ENCODE data around the gene CLTB.
"Not testable (repeated sequence)": the region's sequence is repeated elsewhere in the genome, so short reads cannot be mapped to it uniquely, and the experiment has no call there.

The CLTB gene, protein sequence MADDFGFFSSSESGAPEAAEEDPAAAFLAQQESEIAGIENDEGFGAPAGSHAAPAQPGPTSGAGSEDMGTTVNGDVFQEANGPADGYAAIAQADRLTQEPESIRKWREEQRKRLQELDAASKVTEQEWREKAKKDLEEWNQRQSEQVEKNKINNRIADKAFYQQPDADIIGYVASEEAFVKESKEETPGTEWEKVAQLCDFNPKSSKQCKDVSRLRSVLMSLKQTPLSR

DNA sequence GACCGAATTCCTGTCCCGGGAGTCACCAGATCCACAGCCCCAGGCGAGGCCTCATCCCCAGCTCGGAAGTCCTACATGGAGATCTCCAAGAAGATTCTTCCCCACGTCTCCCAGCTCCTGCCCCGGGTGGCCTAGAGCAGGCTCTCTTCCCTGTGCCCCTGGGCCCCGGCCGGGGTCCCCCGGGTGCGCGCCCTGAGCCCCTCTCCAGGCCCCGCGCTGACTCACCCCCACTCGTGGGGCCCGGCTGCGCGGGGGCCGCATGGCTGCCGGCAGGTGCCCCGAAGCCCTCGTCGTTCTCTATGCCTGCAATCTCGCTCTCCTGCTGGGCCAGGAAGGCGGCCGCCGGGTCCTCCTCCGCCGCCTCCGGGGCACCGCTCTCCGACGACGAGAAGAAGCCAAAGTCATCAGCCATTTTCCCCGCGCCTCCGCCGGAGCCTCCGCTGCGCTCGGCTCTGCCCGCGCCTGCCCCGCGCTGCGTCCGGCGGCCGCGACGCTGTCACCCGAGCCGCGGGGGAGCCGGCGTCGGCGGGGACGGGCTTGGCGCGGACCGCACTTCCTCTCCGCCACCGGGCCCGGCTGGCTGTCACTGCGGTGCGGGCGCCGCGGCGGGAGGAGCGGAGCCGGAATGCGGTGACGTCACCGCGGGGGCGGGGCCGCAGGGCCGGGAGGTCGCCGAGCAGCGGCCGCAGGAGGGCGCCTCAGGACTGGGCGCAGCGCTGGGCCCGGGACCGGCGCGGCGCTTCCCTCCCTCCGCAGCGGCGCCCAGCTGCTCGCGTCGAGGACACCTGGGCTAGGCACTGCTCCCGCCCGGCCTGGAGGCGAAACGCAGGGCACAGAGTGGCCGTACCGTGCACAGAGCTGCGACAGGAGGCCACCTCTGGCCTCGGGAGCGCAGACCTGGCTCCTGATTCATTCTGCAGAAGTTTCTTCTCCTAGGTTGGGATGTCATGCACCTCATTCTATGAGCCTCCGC, at the start of gene CLTB:
Gene CLTB, minus strand, starts transcription at position 588 of the 973 bp plus-strand sequence. Its CDS starts 176 bp downstream, at position 412.
- DNase-seq (ENCODE audit: low read depth): peak; percentile 67

DNA sequence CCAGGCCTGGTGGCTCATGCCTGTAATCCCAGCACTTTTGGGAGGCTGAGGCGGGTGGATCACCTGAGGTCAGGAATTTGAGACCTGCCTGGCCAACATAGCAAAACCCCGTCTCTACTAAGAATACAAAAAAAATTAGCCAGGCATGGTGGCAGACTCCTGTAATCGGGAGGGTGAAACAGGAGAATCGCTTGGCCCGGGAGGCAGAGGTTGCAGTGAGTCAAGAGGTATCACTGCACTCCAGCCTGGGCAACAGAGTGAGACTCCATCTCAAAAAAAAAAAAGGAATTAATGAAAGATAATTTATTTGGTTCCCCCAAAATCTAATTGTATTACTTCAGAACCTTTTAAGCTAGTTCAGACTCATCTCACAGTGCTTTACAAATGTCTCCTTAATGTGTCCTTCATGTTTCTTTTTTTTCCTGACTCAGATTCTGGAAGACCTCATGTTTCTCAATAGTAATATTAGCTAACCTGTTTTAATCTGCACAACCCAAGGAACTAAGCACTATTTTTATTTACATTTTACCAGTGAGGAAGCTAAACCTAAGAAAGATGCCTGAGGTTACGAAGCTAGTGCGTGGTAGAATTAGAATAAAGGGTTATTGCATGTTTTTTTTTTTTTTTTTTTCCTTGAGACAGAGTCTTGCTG, 46.9 kb upstream of the CLTB start:
- peak; percentile 31 for DNase-seq (ENCODE audit: low read depth)

DNA sequence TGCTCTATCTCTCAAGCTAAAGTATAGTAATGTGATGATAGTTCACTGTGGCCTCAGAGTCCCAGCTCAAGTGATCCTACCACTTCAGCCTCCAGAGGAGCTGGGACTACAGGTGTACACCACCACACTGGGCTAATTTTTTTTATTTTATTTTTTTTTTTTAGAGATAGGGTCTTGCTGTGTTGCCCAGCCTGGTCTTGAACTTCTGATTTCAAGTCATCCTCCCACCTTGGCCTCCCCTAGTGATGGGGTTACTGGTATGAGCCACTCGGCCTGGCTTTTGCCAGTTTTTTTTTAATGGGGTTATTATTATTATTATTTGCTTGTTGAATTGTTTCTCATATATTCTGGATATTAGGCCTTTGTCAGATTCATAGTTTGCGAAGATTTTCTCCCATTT, 45.0 kb upstream of the CLTB start:
- DNase-seq (ENCODE audit: low read depth): no peak

DNA sequence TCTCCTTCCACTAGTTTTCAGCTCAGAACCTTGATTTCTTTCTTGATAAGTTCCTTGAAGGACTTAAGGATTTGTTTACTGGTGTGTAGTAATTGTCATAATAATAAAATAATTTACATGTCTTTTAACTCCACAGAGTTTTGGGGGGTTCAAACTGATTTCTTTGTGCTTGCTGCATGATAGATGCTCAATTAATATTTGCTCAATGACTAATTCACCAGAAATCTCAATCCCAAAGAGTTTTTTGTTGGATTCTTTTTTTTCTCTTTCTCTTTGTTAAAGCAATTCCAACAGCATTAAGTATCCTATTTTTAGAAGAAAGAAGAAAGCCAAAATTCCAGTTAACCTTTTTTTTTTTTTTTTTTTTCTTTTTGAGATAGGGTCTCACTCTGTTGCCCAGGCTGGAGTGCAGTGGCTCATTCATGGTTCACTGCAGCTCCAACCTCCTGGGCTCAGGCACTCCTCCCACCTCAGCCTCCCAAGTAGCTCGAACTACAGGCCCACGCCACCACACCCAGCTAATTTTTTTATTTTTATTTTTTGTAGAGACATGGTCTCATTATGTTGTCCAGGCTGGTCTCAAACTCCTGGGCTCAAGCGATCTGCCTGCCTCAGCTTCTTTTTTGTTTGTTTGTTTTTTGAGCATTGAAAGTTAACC, 42.7 kb upstream of the CLTB start:
- no peak for DNase-seq (ENCODE audit: low read depth)

DNA sequence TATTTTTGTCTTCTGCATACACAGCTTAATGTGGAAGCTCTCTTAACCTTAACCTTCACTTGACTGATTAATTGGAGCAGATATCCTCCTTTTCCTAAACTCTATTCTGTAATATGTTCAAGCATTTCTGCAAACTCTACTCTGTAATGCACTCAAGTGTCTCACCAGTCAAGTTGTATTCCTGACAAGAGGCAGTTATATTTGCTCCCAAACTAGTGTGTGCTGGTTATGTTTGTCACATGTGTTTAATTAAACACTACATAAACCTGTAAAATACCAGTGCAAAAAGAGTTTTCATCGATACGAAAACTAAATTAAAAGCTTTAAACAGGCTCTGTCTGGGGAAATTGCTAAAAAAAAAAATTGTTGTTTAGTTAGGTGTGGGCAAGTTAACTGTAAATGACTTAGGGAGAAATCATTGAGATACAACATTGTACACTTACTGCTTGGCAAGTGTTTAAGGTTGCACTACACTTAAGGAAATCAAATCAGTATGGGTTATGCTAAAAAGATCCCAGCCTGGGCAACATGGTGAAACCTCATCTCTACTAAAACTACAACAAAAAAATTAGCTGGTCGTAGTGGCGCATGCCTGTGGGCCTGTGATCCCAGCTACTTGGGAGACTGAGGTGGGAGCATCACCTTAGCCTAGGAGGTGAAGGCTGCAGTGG, 38.5 kb upstream of the CLTB start:
- DNase-seq (ENCODE audit: low read depth): no peak

DNA sequence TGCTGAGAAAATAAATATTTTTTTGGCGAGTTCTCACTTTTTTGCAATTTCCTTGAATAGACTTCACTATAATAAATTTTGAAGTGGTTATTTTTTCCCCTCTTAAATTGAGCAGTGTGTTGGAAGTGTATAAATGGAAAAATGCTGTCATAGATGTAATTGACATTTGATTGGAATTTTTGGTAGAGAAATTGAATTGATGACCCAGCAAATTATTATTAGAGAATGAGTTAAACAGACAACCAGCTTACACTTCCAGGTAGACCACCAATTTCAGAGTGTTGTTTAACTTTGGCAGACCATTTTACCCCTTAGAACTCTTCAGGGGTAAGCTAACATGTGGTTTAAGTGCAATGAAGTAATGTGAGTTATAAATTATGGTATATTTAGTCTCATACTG, 33.7 kb upstream of the CLTB start:
- DNase-seq (ENCODE audit: low read depth): no peak

DNA sequence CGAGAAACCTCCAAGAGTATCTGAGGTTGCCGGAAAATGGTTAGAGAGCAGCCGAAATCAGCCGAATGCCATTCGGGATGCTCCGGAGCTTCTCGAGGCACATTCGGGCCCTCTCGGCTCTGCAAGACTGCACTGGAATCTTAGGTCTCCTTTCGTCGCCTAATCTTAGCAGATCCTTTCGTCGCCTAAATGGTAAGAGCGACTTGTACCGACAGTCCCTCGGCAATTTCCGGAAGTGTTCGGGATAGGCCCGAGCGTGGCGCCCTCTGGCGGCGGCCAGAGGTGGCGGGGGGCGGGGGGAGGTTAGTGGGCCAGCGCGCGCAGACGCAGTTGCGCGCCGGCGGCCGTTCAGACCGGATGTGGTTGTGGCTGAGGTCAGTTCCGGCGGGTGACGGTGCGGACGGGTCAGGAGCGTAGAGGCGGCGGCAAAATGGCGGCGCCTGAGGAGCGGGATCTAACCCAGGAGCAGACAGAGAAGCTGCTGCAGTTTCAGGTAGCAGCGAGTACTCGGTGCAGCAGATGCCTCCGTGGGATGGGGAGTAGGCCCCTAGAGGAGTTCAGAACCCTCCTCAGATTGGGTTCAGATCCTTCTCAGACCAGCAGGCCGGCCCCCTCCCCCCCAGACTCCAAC, 31.8 kb upstream of the CLTB start, which contains the start of gene FAF2:
Gene FAF2, plus strand, starts transcription at position 408 of the 631 bp plus-strand sequence. Its CDS starts 23 bp downstream, at position 431.
- DNase-seq (ENCODE audit: low read depth): peak; percentile 98

DNA sequence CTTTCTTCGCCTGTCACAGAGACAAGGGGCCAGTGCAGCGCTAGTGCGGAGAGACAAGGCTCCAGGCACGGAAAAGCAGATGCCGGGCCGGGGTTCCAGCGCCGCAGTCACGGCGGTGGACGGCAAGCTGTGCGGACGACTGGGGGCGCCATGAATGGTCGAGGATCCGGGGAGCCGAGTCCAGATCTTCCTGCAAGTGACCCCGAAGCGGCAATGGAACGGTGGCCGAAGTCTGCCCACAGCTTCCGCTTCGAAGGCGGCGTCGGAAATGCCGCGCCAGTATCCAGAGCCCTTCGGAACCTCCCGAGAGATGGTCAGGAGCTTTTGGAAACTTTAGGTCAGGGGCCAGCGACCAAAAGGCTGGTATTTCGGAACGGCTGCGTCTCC, 31.2 kb upstream of the CLTB start:
- no peak for DNase-seq (ENCODE audit: low read depth)

DNA sequence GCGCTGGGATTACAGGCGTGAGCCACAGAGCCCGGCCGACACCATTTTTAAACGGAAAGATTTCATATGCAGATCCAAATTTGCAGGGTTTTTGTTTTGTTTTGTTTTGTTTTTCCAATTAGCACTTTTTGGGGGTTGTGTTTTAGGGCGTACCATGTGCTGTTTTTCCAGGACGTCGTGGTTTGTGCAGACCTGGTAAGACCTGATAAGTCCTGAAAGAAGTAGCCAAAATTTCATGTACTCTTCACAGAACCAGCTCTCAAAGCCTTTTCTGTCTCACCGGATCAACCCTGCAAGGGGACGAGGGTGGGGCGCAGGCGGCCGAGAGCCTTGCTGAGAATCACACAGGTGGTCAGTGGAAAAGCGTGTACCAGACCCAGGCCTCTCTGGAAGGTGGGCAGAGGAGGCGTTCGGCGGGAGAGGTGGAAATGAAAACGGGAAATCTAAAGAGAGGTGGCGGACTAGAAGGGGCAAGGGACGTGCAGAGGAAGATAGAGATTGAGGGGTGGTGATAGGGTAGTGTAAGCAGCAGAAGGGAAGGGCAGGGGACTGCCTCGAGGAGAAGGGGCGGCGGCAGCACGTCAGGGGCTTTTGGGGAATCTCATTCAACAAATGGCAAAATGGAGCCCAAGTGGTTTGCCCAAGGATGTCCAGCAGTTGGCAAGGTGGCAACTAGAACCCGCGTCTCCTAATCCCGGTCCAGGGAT, 30.7 kb upstream of the CLTB start:
- no peak for DNase-seq (ENCODE audit: low read depth)

DNA sequence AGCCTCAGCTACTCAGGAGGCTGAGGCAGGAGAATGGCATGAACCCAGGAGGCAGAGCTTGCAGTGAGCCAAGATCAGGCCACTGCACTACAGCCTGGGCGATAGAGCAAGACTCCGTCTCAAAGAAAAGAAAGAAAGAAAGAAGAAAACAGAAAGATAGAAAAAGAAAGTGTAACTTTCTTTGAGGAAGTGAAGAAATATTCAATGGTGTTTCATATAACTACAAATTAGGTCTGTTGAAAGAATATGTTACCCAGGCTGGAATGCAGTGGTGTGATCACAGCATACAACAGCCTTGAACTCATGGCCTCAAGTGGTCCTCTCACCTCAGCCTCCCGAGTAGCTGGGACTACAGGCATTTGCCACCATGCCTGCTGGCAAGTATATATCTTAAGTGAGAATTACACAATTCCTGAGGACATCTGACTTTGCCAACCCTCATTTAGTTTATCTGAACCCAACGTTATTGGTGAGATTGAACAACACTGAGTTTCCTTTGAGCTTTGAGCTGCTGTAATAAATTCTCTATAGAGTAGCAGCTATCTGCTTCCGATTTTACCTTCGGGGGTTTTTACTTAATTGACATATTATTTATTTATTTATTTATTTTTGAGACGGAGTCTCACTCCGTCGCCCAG, 29.8 kb upstream of the CLTB start:
- no peak for DNase-seq (ENCODE audit: low read depth)

DNA sequence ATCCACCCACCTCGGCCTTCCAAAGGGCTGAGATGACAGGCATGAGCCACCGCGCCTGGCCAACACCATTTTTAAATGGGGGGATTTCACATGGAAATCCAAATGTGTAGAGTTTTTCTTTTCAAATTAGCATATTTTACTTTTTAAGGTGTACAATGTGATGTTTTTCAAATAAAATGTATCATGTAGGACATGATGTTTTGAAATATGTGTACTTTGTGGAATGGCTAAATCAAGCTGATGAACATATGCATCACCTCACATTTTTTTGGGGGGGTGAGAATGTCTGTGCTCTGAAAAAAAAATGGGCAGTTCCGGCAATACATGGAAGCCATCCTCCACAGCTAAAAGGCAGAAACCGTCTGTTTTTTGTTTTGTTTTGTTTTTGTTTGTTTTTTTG, 28.4 kb upstream of the CLTB start:
- DNase-seq (ENCODE audit: low read depth): no peak

DNA sequence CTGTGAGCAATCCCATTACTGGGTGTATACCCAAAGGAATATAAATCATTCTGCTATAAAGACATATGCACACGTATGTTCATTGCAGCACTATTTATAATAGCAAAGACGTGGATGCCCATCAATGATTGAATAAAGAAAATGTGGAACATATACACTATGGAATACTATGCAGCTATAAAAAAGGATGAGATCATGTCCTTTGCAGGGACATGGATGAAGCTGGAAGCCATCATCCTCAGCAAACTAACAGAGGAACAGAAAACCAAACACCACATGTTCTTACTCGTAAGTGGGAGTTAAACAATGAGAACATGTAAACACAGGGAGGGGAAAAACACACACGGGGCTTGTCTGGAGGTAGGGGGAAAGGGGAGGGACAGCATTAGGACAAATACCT, 26.6 kb upstream of the CLTB start:
- DNase-seq (ENCODE audit: low read depth): not testable (repeated sequence)

DNA sequence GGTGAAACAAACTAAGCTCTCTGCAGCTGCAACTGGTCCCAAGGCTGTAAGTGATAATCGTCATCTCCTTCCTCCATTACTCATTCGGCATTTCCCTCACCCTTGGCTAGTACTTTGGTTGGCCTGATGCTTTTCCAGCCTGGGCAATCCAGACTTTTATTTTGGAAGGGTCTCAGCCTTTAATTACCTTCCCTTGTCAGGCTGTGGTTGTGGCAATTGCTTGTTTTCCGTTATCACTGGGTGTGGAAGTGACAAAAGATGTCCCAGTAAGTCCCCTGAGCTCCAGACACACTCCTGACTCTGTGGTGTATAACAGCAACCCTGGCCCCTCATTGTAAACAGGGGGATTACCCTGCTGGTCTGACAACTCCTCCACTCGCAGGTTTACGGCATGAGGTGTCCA, 25.6 kb upstream of the CLTB start:
- no peak for DNase-seq (ENCODE audit: low read depth)

DNA sequence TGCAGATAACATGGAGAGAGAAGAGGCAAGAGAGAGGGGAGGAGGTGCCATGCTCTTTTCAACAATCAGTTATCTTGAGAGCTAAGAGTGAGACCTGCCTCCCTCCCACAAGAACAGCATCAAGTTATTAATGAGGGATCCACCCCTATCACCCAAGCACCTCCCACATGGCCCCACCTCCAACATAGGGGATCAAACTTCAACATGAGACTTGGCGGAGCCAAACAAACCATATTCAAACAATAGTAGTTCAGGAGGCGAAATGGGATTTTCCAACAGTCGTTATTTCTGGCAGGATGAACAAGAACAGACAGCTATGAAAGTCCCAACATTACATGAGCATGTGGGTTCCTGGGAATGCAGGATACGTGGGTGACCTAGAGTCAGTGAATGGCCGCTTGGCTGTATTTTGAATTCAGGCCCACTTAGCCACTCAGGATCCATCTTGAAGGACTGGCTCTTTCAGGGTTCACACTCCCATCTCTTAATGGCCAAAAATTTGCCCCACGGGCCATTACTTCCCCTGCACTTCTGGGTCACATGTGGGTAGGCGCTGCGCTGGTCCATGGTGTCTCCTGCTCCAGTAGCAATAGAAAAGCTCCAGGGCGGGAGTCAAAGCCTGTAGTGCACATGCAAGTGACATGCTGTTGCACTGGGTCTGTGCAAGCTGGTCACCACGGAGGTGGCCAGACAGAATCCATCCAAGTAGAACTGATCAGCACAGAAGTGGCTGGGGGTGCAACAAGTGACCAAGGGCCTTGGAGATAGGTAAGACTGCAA, 24.8 kb upstream of the CLTB start:
- DNase-seq (ENCODE audit: low read depth): no peak

DNA sequence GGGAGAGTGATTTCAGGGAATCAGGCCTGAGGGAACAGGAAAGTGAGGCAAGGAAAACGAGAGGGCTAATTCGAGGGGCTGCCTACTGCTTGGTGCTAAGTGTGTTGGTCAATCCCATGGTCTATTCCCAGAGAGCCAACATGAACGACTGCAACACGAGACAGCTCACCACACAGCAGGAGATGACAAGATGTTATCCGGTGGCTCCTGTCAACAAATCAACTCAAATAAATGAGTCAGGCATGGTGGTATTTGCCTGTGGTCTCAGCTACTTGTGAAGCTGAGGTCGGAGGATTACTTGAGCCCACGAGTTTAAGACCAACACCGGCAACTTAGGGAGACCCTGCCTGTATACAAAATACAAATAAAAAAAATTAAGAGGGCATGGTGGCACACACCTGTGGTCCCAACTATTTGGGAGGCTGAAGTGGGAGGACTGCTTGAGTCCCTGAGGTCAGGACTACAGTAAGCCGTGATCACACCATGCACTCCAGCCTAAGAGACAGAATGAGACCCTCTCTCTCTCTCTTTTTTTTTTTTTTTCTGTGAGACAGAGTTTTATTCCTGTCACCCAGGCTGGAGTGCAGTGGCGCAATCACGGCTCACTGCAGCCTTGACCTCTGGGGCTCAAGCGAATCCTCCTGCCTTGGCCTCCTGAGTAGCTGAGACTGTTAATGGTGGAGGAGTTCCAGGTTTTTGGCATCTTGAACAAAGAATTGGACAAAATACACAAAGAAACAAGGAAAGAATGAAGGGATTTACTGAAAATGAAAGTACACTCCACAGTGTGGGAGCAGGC, 22.8 kb upstream of the CLTB start:
- DNase-seq (ENCODE audit: low read depth): peak; percentile 89

DNA sequence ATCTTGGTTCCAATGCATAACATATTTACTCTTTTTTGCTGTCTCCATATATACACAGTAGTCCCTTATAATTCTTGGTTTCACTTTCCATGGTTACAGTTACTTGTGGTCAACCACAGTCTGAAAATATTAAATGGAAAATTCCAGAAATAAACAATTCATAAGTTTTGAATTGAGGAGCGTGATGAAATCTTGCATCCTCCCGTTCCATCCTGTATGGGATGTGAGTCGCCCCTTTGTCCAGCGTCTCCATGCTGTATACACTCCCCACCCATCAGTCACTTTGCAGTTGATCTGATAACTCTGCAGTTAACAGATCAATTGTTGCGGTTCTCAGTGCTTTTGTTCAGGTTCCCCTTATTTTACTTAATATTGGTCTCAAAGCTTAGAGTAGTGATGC, 20.3 kb upstream of the CLTB start:
- DNase-seq (ENCODE audit: low read depth): peak; percentile 49

DNA sequence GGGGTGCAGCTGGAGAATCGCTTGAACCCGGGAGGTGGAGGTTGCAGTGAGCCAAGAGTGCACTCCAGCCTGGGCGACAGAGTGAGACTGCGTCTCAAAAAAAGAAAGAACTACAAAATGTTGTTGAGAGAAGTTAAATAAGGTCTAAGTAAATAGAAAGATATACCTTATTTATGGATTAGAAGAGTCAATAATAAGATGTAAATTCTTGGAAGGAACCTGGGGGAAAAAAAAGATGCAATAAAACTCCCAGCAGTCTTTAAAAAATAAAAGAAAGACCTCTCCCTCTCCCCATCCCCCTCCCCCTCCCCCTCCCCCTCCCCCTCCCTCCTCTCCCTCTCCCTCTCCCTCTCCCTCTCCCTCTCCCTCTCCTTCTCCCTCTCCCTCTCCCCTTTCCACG, 16.4 kb upstream of the CLTB start:
- no peak for DNase-seq (ENCODE audit: low read depth)

DNA sequence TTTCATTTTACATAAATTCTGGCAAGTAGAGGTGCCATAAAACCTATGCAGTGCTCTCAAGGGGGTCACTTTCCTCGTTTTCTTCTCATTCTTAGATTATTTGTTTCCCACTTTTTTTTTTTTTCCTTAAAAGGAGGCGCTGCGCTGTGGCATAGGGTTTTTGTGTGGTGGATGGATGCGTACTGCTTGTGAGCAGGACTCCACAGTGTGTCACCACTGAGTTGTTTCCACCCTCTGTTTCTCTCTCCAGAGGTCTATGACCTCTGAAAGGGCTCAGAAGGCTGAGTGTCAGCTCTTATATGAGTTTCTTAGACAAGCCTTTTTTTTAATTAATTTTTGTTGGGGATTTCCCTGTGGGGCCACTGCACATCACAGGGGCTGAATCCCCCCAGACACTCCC, 13.6 kb upstream of the CLTB start:
- DNase-seq (ENCODE audit: low read depth): no peak

Measured in amniotic epithelial cell (primary cell).